NCI-H82 treated with DMSO at 0.1 percent for 48 hours (cell line): ENCODE data around the gene PANX2.
"Not testable (repeated sequence)": the region's sequence is repeated elsewhere in the genome, so short reads cannot be mapped to it uniquely, and the experiment has no call there.

Experiments
- DNase-seq: peaks from one replicate; lab custom pipeline; 2025; ENCODE audit not compliant: unreplicated experiment; lab: John Stamatoyannopoulos, UW

The PANX2 gene

DNA sequence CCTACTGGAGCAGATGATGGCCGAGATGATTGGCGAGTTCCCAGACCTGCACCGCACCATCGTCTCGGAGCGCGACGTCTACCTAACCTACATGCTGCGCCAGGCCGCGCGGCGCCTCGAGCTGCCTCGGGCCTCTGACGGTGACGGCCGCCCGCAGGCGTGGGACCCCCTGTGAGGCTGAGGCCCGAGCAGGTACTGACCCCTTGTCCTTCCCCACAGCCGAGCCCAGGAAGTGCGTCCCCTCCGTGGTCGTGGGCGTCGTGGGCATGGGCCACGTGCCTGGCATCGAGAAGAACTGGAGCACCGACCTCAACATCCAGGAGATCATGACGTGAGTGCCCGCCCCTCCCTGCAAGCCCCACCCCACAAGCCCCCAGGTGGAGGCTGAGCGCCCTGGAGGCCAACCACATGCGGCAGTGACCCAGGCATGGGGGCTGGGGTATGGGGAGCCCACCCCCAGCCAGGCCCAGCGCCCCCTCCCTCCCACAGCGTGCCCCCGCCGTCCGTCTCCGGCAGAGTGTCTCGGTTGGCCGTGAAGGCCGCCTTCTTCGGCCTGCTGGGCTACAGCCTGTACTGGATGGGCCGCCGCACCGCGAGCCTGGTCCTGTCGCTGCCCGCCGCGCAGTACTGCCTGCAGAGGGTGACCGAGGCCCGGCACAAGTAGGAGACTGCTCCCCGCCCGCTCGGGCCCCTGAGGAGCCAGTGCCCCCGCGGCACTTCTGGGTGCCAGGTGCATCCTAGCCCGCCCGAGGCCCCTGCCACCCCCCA is 27.5 kb downstream of the PANX2 start:
- DNase-seq: no peak

DNA sequence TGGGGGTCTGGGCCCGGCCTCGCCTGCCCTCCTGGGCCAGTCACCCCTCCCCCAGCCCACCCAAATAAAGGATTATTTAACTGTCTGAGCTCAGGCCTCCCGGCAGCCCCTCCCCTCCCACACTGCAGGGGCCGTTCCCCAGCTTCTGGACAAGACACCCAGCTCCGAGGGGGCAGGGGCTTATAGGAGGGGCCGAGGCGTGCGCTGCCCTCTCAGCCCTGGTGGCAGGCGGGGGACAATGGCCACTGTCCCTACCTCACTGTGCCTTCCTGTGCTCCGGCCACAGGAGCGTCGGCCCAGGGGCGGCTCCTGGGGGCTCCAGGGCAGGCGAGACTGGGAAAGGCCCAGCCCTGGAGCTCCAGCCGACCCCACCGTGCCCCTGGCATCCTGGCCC is 28.1 kb downstream of the PANX2 start:
- no peak for DNase-seq

DNA sequence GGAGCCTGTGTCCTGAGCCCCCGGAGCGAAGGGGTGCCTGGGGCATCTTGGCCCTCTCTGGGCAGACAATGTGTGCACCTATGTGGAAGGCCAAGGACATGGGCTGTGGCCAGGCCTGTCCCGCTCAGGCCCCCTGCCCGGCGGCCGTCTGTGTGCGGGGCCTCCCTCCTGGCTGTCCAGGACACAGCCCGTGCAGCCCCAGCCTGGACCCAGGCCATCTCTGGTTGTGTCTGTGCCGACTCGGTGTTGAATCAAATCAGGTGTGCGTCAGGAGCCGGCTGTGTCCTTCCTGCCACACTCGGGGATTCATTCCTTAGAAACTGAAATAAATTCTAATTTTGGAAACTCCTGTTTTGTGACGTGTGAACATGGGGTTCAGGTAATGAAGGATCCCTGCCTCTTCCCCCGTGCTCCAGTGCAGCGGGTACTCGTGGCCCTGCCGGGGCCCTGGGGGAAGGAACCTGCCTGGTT is 28.8 kb downstream of the PANX2 start:
- DNase-seq: no peak

DNA sequence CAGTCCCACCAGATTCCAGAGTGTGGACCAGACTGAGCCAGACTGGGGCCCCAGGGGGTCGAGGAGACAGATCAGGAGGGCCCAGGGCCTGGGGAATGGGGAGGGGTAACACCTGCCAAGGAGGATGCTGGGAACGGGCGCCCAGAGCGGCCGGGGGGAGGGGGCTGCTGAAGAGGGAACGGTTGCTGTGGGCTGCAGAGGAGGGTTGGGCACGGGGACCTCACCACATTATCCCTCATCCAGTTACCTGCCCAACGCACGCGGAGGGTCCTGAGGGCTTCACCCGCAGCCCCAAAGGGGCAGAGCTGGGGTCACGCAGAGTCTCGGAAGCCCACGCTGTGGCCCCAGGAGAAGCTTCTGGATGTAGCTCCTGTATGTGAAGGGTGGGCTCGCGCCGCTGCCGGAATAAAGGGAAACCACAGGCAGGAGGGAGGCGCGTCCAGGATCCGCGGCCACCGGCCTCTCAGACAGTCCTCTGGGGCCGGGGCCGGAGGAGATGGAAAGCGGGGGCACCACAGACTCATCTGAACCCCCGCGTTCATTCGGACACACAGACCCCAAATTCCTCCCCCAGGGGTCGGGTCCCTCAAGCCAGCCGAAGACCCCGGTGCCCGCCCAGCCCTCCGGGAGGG is 29.4 kb downstream of the PANX2 start:
- no peak for DNase-seq

- peak; percentile 58 for DNase-seq
Measured at GRCh38 chr22:50200461-50201190, 30.1 kb downstream of the PANX2 start, which contains the start of gene SELENOO. Gene SELENOO (plus strand): TSS chr22:50201011. CDS start chr22:50201037, 26 bp downstream.

DNA sequence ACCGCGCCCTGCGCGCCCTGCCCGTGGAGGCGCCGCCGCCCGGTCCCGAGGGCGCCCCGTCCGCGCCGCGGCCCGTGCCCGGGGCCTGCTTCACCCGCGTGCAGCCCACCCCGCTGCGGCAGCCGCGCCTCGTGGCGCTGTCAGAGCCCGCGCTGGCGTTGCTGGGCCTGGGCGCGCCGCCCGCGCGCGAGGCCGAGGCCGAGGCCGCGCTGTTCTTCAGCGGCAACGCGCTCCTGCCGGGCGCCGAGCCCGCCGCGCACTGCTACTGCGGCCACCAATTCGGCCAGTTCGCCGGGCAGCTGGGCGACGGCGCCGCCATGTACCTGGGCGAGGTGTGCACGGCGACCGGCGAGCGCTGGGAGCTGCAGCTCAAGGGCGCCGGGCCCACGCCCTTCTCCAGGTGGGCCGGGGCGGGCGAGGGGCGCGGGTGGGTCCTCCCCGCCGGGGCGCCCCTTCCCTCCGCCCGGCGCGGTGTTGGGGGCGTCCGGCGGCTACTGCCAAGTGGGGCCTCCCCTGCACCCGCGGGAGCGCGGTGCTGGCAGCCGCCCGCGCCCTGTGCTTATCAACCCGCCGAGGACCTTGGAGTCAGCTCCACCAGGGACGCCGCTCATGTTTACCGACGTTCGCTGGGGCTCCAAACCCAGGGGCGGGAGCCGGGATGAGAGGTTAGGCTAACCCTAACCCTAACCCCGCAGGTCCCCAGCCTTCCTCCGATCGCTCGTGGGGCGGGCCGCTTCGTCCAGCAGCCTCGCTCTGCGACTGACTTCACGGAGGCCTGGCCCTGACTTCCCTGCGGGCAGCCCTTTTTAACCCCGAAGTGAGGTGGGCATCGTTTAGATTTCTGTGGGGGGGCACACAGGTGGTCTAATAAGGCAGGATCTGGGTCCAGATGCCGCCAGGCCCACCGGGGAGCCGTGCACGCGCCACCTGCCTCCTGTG is 30.9 kb downstream of the PANX2 start:
- DNase-seq: no peak

DNA sequence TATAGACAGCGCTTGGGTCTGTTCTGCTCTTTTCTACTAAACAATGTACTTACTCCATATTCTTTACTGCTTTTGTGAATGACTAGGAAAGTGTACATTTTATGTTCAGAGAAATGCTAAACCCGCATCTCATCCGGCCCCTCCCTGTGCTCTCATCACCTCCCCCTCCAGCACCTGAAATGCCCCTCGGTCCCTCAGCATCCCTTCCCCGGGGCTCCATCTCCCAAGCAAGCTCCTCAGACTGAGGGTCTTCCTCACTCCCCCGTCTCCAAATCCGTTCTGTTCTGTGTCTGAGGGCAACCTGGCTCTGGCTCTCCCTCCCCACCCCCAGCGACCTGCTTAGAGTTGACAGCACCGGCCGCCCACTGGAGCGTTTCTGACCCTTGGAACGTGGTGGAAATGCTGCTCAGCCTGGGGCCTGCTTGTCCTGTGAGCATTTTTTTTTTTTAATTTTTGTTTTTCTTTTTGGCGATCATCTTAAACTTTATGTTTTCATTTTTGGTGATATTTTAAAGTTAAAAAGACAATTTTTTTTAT is 31.7 kb downstream of the PANX2 start:
- no peak for DNase-seq

DNA sequence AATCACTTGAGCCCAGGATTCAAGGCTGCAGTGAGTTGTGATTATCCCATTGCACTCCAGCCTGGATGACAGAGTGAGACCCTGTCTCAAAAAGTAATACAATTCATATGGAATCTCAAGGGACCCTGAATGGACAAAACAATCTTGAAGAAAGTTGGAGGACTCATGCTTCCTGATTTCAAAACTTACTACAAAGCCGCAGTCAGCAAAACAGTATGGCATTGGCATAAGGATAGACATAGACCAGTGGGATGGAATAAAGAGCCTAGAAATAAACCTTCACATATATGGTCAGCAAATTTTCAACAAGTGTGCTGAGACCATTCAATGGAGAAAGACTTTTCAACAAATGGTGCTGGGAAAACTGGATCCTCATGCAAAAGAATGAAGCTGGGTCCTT is 32.8 kb downstream of the PANX2 start:
- no peak for DNase-seq

- DNase-seq: no peak
Measured at GRCh38 chr22:50204571-50204970, 34.0 kb downstream of the PANX2 start.

DNA sequence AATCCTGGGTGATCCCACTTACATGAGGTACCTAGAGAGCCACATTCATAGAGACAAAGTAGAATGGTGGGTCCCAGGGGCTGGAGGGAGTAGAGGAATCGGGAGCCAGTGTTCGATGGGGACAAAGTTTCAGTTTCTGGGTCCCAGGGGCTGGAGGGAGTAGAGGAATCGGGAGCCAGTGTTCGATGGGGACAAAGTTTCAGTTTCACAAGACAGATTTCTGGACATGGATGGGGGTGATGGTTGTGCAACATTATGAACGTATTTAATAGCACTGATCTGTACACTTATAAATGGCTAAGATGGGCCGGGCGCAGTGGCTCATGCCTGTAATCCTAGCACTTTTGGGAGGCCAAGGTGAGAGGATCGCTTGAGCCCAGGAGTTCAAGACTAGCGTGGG is 34.5 kb downstream of the PANX2 start:
- DNase-seq: not testable (repeated sequence)

- no peak for DNase-seq
Measured at GRCh38 chr22:50205781-50206569, 35.4 kb downstream of the PANX2 start.

GRCh38 chr22:50206599-50206998 is 36.1 kb downstream of the PANX2 start:
- DNase-seq: no peak

DNA sequence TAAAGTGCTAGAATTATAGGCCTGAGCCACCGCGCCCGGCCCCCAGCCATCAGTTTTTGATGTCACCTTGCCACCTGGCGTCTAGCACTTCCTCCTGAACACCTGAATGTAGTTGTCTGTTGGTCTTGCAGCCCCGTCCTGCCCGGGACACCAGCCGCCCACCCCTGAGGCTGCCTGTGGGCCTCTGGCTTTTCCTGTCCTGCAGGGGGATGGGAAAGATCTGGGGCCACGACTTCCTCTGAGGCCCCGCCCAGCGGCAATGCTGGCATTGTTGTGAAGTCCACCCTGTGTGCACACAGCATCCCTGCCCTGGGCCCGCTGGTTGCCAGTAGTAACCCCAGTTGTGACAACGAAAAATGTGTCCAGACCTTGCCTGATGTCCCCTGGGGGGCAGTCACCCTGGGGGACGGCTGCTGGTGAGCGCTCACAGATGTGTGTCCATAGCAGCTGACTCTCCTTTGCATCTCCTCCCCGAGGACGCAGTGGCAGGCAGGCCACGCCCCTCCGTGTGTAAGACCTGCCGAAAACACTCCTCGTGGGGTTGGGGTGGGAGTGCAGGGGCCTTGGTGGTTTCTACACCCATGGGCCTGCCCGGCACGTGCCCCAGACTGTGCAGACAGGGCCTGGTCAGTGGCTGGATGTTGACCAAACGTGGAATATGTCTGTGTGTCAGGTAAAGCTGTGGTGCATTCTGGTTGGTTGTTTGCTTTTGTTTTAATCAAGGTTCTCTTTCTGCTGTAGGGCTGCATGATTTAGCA is 37.0 kb downstream of the PANX2 start:
- no peak for DNase-seq

GRCh38 chr22:50208430-50208938 is 38.0 kb downstream of the PANX2 start:
- no peak for DNase-seq

- DNase-seq: no peak
Measured at GRCh38 chr22:50208939-50209892, 38.7 kb downstream of the PANX2 start.

- DNase-seq: no peak
Measured at GRCh38 chr22:50209893-50210292, 39.4 kb downstream of the PANX2 start.

GRCh38 chr22:50210378-50211139 is 40.0 kb downstream of the PANX2 start:
- no peak for DNase-seq
